Testis (tissue), 5 donors: ENCODE results near the gene OR3A2. TPM values are rescaled to one million over a fixed set of nuclear protein-coding genes. Genes with fewer than 3 reads are reported as not detected.
"Not testable (repeated sequence)": the region's sequence is repeated elsewhere in the genome, so short reads cannot be mapped to it uniquely, and the experiment has no call there.

Experiments
- DNase-seq: peaks from one replicate; pipeline ENCODE4 v3.0.0-alpha.2; 2019
- H3K27ac ChIP-seq, 2 donors: fragments of 200-600 bp; sonication (generic); one replicate each; pipeline ENCODE4 v1.5.1; 2019
- H3K27me3 ChIP-seq: fragments of 200-600 bp; sonication (generic); one replicate; pipeline ENCODE4 v1.5.1; 2019
- H3K36me3 ChIP-seq: fragments of 200-600 bp; sonication (generic); one replicate; pipeline ENCODE4 v1.5.1; 2017; ENCODE audit warnings: low read depth; ENCODE audit errors: missing control alignments
- H3K4me1 ChIP-seq: fragments of 200-600 bp; sonication (generic); one replicate; pipeline ENCODE4 v1.5.1; 2019
- H3K4me3 ChIP-seq, 2 donors: fragments of 200-600 bp; sonication (generic); one replicate each; pipeline ENCODE4 v1.5.1; 2017 to 2019
- H3K9me3 ChIP-seq: fragments of 200-600 bp; sonication (generic); one replicate; pipeline ENCODE4 v1.5.1; 2017
- POLR2A ChIP-seq: fragments of 450-650 bp; IDR thresholded peaks from one replicate; pipeline ENCODE4 v1.6.1; 2017; ENCODE audit warnings: antibody characterized with exemption, mild to moderate bottlenecking, moderate library complexity
- WGBS, 2 donors: methylation state at CpG; one replicate each; pipeline ENCODE4 v1.1.5; 2018; 5-methylcytosine and 5-hydroxymethylcytosine counted together
- intact Hi-C: fragments of 100-400 bp; cut with DNase I; formaldehyde crosslinking; loops from one replicate; pipeline ENCODE4 v1.15.1; 2023; ENCODE audit warnings: low total_unique reads
- long read RNA-seq, 2 donors: transcript quantifications; one replicate each; lab custom pipeline, GENCODE V29; 2026
- polyA plus RNA-seq: library from polyadenylated mRNA; stranded (reverse); fragments of 350-450 nt; fragmentation: Illumina TruSeq; extraction: RNeasy Lipid Tissue Mini Kit (QIAGEN cat#74804); gene quantifications from one replicate; pipeline ENCODE4 v1.2.3, GENCODE V29; 2014; ENCODE audit warnings: low read depth, low replicate concordance; ENCODE audit not compliant: insufficient read depth
- total RNA-seq, 2 donors: library from RNA; depleted of rRNA; stranded (reverse); fragments of >200 nt; gene quantifications; one replicate each; pipeline ENCODE4 v1.2.3, GENCODE V29; 2016
- TF ChIP-seq, protein P1 (sequence below), 3 experiments: fragments of 450-650 bp in 2 of 3; fragments of 200-600 bp in 1 of 3; sonication (generic) in 1 of 3; IDR thresholded peaks; one replicate each; pipeline ENCODE4 v1.5.1; 2016 to 2019; ENCODE audit warnings: antibody characterized with exemption in 3 of 3, mild to moderate bottlenecking in 2 of 3, moderate library complexity in 1 of 3

OR3A2 gene
- total RNA-seq, result 10 to 100 TPM; 22.7 to 27.4 TPM
- polyA plus RNA-seq, result 5.3 TPM
- long read RNA-seq, donor 1, result 0 reads
- long read RNA-seq, donor 2, result 0 reads

DNA sequence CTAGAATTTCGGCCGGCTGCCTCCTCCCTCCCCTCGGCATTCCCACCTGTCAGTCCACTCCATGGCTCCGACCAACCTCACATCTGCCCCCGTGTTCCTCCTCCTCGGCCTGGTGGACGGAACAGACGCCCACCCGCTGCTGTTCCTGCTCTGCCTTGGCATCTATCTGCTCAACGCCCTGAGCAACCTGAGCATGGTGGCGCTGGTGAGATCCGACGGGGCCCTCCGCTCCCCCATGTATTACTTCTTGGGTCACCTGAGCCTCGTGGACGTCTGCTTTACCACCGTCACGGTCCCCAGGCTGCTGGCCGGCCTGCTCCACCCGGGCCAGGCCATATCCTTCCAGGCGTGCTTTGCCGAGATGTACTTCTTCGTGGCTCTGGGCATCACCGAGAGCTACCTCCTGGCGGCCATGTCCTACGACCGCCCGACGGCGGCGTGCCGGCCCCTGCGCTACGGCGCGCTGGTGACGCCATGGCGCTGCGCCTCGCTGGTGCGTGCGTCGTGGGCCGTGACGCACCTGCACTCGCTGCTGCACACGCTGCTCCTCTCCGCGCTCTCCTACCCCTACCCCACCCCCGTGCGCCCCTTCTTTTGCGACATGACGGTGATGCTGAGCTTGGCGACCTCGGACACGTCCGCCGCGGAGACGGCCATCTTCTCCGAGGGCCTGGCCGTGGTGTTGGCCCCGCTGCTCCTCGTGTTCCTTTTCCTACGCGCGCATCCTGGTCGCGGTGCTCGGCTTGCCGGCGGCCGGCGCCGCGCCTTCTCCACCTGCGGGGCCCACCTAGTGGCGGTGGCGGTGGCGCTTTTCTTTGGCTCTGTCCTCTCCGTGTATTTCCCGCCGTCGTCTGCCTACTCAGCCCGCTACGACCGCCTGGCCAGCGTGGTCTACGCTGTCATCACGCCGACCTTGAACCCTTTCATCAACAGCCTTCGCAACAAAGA is at the start of gene OR3A2:
Gene OR3A2, minus strand, starts transcription at position 440 of the 948 bp plus-strand sequence.
- Histone ChIP-seq H3K27ac (peak within 1 kb of the TSS; percentile 7 to 59), H3K4me3 (peak within 1 kb of the TSS; percentile 46 to 67), H3K36me3 (no peaks in the 10 kb centered on the region), H3K4me1 (no peaks in the 10 kb centered on the region), H3K27me3 (no peaks in the 10 kb centered on the region), H3K9me3 (no peaks in the 10 kb centered on the region)
- intact Hi-C loops, result no loop called here
- TF ChIP-seq, protein P1, sequence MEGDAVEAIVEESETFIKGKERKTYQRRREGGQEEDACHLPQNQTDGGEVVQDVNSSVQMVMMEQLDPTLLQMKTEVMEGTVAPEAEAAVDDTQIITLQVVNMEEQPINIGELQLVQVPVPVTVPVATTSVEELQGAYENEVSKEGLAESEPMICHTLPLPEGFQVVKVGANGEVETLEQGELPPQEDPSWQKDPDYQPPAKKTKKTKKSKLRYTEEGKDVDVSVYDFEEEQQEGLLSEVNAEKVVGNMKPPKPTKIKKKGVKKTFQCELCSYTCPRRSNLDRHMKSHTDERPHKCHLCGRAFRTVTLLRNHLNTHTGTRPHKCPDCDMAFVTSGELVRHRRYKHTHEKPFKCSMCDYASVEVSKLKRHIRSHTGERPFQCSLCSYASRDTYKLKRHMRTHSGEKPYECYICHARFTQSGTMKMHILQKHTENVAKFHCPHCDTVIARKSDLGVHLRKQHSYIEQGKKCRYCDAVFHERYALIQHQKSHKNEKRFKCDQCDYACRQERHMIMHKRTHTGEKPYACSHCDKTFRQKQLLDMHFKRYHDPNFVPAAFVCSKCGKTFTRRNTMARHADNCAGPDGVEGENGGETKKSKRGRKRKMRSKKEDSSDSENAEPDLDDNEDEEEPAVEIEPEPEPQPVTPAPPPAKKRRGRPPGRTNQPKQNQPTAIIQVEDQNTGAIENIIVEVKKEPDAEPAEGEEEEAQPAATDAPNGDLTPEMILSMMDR (IDR thresholded peaks at IDR 0.05), result no peak
- no peak for TF ChIP-seq POLR2A
- peak; percentile 68 for DNase-seq
- 22 to 25% methylated on average over 49 to 85 of the region's 92 CpGs for WGBS, 2 donors

DNA sequence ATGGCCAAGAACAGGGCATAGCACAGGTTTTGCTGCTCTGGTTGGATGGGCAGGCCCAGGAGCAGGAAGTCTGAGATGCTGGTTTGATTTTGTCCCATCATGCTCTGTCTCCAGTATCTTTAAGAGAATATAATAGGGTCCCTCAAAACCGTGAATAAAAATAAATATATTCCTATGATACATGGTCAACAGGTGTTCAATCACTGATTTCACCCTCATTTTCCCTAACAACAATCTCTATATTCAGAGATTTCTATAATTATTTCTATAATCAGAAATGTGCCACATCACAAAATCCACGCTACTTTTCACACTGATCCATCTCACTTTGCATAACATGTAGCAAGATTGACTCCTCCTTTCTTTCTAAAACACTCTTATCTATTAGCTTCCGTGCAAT is 47.6 kb upstream of the OR3A2 start, which contains the start of gene OR1E2:
Gene OR1E2, minus strand, starts transcription at position 101 of the 400 bp plus-strand sequence. Its CDS starts 0 bp downstream, at position 101.
- WGBS, 2 donors, result 64 to 71% methylated on average over 3 of the region's 3 CpGs
- no peaks in the 10 kb centered on the region for H3K4me1 ChIP-seq
- intact Hi-C loops, result no loop called here
- no peak for DNase-seq
- no peak within 1 kb of the TSS for H3K4me3 ChIP-seq
- no peaks in the 10 kb centered on the region for H3K9me3 ChIP-seq
- H3K27me3 ChIP-seq, result no peaks in the 10 kb centered on the region
- no peak within 1 kb of the TSS for H3K27ac ChIP-seq
- TF ChIP-seq, protein P1 (IDR thresholded peaks at IDR 0.05), result no peak
- TF ChIP-seq POLR2A, result no peak
- no peaks in the 10 kb centered on the region for H3K36me3 ChIP-seq

- H3K4me1 ChIP-seq, H3K4me3 ChIP-seq, intact Hi-C loops, H3K27me3 ChIP-seq, H3K9me3 ChIP-seq, H3K27ac ChIP-seq, H3K36me3 ChIP-seq: not testable (repeated sequence)
- DNase-seq, result peak; percentile 34
- WGBS, 2 donors, result 23 to 24% methylated on average over 7 of the region's 7 CpGs
These were observed 47.1 kb upstream of the OR3A2 start for GRCh38 chr17:3433215-3433614.

- Histone ChIP-seq H3K27me3 (no peaks in the 10 kb centered on the region), H3K27ac (no peak overlapping the region), H3K36me3 (no peaks in the 10 kb centered on the region), H3K9me3 (no peaks in the 10 kb centered on the region), H3K4me1 (no peaks in the 10 kb centered on the region), H3K4me3 (no peak overlapping the region)
- TF ChIP-seq, protein P1 (IDR thresholded peaks at IDR 0.05), result no peak
- TF ChIP-seq POLR2A, result no peak
- DNase-seq, result no peak
- intact Hi-C loops, result no loop called here
- 59 to 63% methylated on average over 2 of the region's 2 CpGs for WGBS, 2 donors
These were observed 32.1 kb upstream of the OR3A2 start for GRCh38 chr17:3418222-3418621.

GRCh38 chr17:3415610-3416009 is 29.5 kb upstream of the OR3A2 start:
- TF ChIP-seq, protein P1 (IDR thresholded peaks at IDR 0.05), result no peak
- no peak for TF ChIP-seq POLR2A
- H3K4me1 ChIP-seq, result no peaks in the 10 kb centered on the region
- H3K36me3 ChIP-seq, result no peaks in the 10 kb centered on the region
- H3K27ac ChIP-seq, result no peak overlapping the region
- no peaks in the 10 kb centered on the region for H3K27me3 ChIP-seq
- intact Hi-C loops, result no loop called here
- WGBS, 2 donors, result 88 to 89% methylated on average over 5 of the region's 5 CpGs
- no peak overlapping the region for H3K4me3 ChIP-seq
- no peak for DNase-seq
- no peaks in the 10 kb centered on the region for H3K9me3 ChIP-seq

GRCh38 chr17:3412216-3412615 is 26.1 kb upstream of the OR3A2 start:
- H3K27me3 ChIP-seq, H3K36me3 ChIP-seq, DNase-seq, H3K4me3 ChIP-seq, H3K4me1 ChIP-seq, H3K27ac ChIP-seq, intact Hi-C loops, H3K9me3 ChIP-seq: not testable (repeated sequence)
- WGBS, 2 donors, result no CpG with 5 or more reads among the region's 16 CpGs
